Endodermal cell (in vitro differentiated cells): Measurements from ENCODE around the gene C1QTNF9. TPM values are rescaled to one million over a fixed set of nuclear protein-coding genes. Genes with fewer than 3 reads are reported as not detected.
"Not testable (repeated sequence)": the region's sequence is repeated elsewhere in the genome, so short reads cannot be mapped to it uniquely, and the experiment has no call there.

ENCODE experiments used
- DNase-seq: peaks from one replicate; pipeline ENCODE4 v3.0.0-alpha.2; 2017
- H3K27ac ChIP-seq: 2 replicates; pipeline ENCODE4 v1.5.1; 2013; ENCODE audit warnings: mild to moderate bottlenecking, low read depth, low read length, moderate library complexity
- H3K27me3 ChIP-seq: 2 replicates; pipeline ENCODE4 v1.6.1; 2013; ENCODE audit warnings: mild to moderate bottlenecking, low read length, moderate library complexity; ENCODE audit not compliant: insufficient read depth, control insufficient read depth, poor library complexity, severe bottlenecking
- H3K36me3 ChIP-seq: 2 replicates; pipeline ENCODE4 v1.7.0; 2013; ENCODE audit warnings: mild to moderate bottlenecking, low read length, moderate library complexity; ENCODE audit not compliant: control insufficient read depth, insufficient read depth
- H3K4me1 ChIP-seq: one replicate; pipeline ENCODE4 v1.7.0; 2013; ENCODE audit warnings: low read length; ENCODE audit not compliant: control insufficient read depth, insufficient read depth
- H3K4me3 ChIP-seq: 2 replicates; pipeline ENCODE4 v1.5.1; 2013; ENCODE audit warnings: mild to moderate bottlenecking, low read length, moderate library complexity
- H3K9ac ChIP-seq: 2 replicates; pipeline ENCODE4 v1.6.1; 2013; ENCODE audit warnings: mild to moderate bottlenecking, low read length, moderate library complexity; ENCODE audit not compliant: poor library complexity, severe bottlenecking; ENCODE audit errors: extremely low read depth
- H3K9me3 ChIP-seq: 2 replicates; pipeline ENCODE4 v1.6.1; 2013; ENCODE audit warnings: mild to moderate bottlenecking, low read length, moderate library complexity; ENCODE audit not compliant: control insufficient read depth
- H3K27ac Mint-ChIP-seq: 2 replicates; pipeline ENCODE4 v1.8.0; 2020; ENCODE audit warnings: mixed read lengths
- H3K27me3 Mint-ChIP-seq: 2 replicates; pipeline ENCODE4 v1.8.0; 2021; ENCODE audit warnings: mild to moderate bottlenecking, mixed read lengths; ENCODE audit not compliant: insufficient read depth
- H3K36me3 Mint-ChIP-seq: 2 replicates; pipeline ENCODE4 v1.8.0; 2020; ENCODE audit warnings: low read depth, mixed read lengths
- H3K4me1 Mint-ChIP-seq: 2 replicates; pipeline ENCODE4 v1.8.0; 2020; ENCODE audit warnings: mixed read lengths
- H3K4me3 Mint-ChIP-seq: 2 replicates; pipeline ENCODE4 v1.8.0; 2020; ENCODE audit warnings: mild to moderate bottlenecking, moderate library complexity, mixed read lengths
- H3K9me3 Mint-ChIP-seq: 2 replicates; pipeline ENCODE4 v1.8.0; 2020; ENCODE audit warnings: mild to moderate bottlenecking, mixed read lengths
- WGBS, 2 experiments: methylation state at CpG; one replicate each; pipeline versions ENCODE4 v1.1.5 to v1.1.7; 2013; ENCODE audit warnings: missing lambda C conversion rate in 2 of 2, mixed read lengths in 1 of 2; ENCODE audit not compliant: insufficient coverage in 1 of 2, insufficient read length in 1 of 2; 5-methylcytosine and 5-hydroxymethylcytosine counted together
- total RNA-seq, 2 donors: library from RNA; stranded (reverse); fragmentation: NEBNext Ultra II Directional in 1 of 2; extraction: Animal tissue kit (Norgen Biotek cat#: 25700) in 1 of 2; gene quantifications; 2 replicates in 1 of 2; 3 replicates in 1 of 2; pipeline ENCODE4 v1.2.1, GENCODE V29; 2021
- TF ChIP-seq, protein P1 (sequence below): fragments of 200-600 bp; sonication (generic); conservative IDR thresholded peaks from 2 replicates; pipeline ENCODE4 v1.5.0; 2021; ENCODE audit warnings: antibody characterized with exemption, mild to moderate bottlenecking

C1QTNF9 gene
- total RNA-seq, 2 donors from 2014 or later: not detected

DNA sequence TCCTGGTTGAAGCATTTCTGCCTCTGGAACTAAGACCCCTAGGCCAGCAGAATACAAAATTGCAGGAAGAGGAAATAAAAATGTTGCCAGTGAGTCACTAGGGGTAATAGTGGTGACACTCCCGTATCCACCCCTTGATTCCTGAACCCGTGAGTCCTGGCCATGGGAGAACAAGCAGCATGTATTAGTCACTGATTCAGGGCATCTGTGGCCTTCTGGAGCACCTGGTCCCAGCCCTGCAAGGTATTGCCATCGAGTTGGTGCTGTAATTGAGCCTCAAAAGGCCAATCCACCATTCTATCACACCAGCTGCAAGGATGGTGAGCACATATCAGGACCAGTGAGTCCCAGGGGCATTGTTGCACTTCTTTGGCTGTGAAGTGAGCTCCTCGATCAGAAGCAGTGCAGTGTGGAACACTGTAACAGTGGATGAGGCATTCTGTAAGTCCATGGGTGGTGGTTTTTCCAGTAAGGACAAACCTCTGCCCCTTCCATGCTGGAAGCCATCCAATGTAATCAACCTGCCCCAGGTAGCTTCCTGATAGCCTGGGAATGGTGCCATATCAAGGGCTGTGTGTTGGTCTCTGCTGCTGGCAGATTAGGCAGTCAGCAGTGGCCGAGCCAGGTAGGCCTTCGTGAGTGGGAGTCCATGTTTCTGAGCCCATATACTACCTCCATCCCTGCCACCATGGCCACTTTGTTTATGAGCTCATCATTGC is 39.6 kb downstream of the C1QTNF9 start:
- no peak for DNase-seq
- 87 to 91% methylated on average over 3 to 6 of the region's 6 CpGs for WGBS, 2 experiments
- Mint-ChIP-seq H3K4me3 (no peak overlapping the region), H3K36me3 (no peaks in the 10 kb centered on the region), H3K27me3 (no peaks in the 10 kb centered on the region), H3K4me1 (no peaks in the 10 kb centered on the region), H3K9me3 (no peaks in the 10 kb centered on the region), H3K27ac (no peak overlapping the region)
- Histone ChIP-seq H3K9me3 (no peaks in the 10 kb centered on the region), H3K36me3 (no peaks in the 10 kb centered on the region), H3K27ac (no peak overlapping the region), H3K4me3 (no peak overlapping the region), H3K4me1 (no peaks in the 10 kb centered on the region), H3K9ac (no peak overlapping the region), H3K27me3 (no peaks in the 10 kb centered on the region)
- TF ChIP-seq, protein P1, sequence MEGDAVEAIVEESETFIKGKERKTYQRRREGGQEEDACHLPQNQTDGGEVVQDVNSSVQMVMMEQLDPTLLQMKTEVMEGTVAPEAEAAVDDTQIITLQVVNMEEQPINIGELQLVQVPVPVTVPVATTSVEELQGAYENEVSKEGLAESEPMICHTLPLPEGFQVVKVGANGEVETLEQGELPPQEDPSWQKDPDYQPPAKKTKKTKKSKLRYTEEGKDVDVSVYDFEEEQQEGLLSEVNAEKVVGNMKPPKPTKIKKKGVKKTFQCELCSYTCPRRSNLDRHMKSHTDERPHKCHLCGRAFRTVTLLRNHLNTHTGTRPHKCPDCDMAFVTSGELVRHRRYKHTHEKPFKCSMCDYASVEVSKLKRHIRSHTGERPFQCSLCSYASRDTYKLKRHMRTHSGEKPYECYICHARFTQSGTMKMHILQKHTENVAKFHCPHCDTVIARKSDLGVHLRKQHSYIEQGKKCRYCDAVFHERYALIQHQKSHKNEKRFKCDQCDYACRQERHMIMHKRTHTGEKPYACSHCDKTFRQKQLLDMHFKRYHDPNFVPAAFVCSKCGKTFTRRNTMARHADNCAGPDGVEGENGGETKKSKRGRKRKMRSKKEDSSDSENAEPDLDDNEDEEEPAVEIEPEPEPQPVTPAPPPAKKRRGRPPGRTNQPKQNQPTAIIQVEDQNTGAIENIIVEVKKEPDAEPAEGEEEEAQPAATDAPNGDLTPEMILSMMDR: no peak

DNA sequence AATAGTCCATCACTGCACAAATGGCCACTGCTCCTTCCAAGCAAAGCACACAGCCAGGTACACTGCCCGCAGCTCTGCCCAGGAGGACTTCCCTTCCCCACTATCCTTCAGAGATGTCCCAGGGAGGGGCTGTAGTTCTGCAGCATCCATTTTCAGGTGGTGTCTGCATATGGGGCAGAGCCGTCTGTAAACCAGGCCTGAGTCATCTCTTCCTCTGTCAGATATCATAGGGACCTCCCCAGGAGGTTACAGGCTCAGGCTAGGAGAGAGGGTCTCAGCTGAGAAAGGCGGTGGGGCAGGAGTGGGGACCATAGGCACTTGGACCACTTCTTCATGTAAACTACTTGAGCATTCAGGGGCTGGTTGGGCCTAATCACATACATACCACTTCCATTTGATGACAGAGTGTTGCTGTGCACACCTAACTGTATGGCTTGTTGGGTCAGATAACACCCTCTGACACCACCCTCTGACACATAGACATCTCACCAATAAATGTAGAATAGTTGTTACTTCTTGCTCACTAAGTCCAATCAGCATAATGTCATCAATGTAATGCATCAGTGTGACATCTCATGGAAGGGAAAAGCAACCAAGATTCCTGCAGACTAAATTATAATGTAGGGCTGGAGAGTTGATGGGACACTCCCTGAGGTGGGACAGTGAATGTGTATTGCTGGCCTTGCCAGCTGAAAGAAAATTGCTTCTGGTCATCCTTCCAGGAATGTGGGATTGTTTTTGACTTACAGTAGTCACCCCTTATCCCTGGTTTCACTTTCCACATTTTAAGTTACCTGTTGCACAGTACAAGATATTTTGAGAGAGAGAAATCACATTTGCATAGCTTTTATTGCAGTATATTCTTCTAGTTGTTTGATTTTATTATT is 40.6 kb downstream of the C1QTNF9 start:
- H3K36me3 Mint-ChIP-seq, H3K4me1 Mint-ChIP-seq, H3K4me1 ChIP-seq, H3K9ac ChIP-seq, H3K9me3 ChIP-seq, DNase-seq, H3K4me3 ChIP-seq, H3K36me3 ChIP-seq, H3K27ac ChIP-seq, H3K9me3 Mint-ChIP-seq, H3K27me3 Mint-ChIP-seq, H3K27me3 ChIP-seq, H3K27ac Mint-ChIP-seq, H3K4me3 Mint-ChIP-seq: not testable (repeated sequence)
- WGBS, 2 experiments: 90% methylated on average over 3 of the region's 3 CpGs; no CpG with 5 or more reads in 1 of the 2 experiments

- no peaks in the 10 kb centered on the region for H3K36me3 Mint-ChIP-seq
- TF ChIP-seq, protein P1: no peak
- H3K4me1 ChIP-seq: no peaks in the 10 kb centered on the region
- no peaks in the 10 kb centered on the region for H3K9me3 Mint-ChIP-seq
- H3K27ac ChIP-seq: no peak overlapping the region
- no peaks in the 10 kb centered on the region for H3K4me1 Mint-ChIP-seq
- H3K9me3 ChIP-seq: peaks cover 4% of the 10 kb centered on the region
- no peak for DNase-seq
- no peaks in the 10 kb centered on the region for H3K36me3 ChIP-seq
- no peak overlapping the region for H3K9ac ChIP-seq
- H3K27ac Mint-ChIP-seq: no peak overlapping the region
- no peak overlapping the region for H3K4me3 Mint-ChIP-seq
- WGBS, 2 experiments: 78 to 88% methylated on average over 2 to 3 of the region's 3 CpGs
- H3K27me3 Mint-ChIP-seq: no peaks in the 10 kb centered on the region
- no peak overlapping the region for H3K4me3 ChIP-seq
- H3K27me3 ChIP-seq: no peaks in the 10 kb centered on the region
Observed at GRCh38 chr13:24351423-24351822, 42.0 kb downstream of the C1QTNF9 start.
